GM12878 (cell line): ENCODE data around the gene NFATC1. TPM values are rescaled to one million over a fixed set of nuclear protein-coding genes. Genes with fewer than 3 reads are reported as not detected.

Source experiments
- ATAC-seq: fragments of 200-7000 bp; cut with Tn5 transposase; 3 replicates; pipeline ENCODE4 v1.9.1; 2020; ENCODE audit warnings: mild to moderate bottlenecking, moderate library complexity
- BruUV-seq: library from RNA; stranded (reverse); fragments of 400-500 nt; replicated peaks from 2 replicates; lab custom pipeline; 2021; lab: Mats Ljungman, UMichigan
- CTCF ChIA-PET: fragments of 300-600 bp; sonication (Branson Sonifier 250); formaldehyde crosslinking; extraction: SDS; loops from one replicate; lab custom pipeline; 2021; ENCODE audit warnings: inconsistent platforms; lab: Yijun Ruan, JAX
- POLR2A ChIA-PET: fragments of 350-600 bp; formaldehyde crosslinking; extraction: SDS; loops from one replicate; lab custom pipeline; 2021; ENCODE audit warnings: inconsistent platforms; lab: Charles Lee
- RAD21 ChIA-PET: fragments of 300-600 bp; sonication (Branson Sonifier 250); formaldehyde crosslinking; loops from one replicate; lab custom pipeline; 2023; ENCODE audit warnings: antibody characterized with exemption; ENCODE audit not compliant: unreplicated experiment; lab: Charles Lee
- SMC1A ChIA-PET: fragments of 300-600 bp; sonication (Branson Sonifier 250); formaldehyde crosslinking; loops from one replicate; lab custom pipeline; 2023; ENCODE audit not compliant: unreplicated experiment, uncharacterized antibody; lab: Charles Lee
- DNase-seq: peaks from one replicate; pipeline ENCODE4 v3.0.0-alpha.2; 2011; ENCODE audit warnings: low read depth, low spot score
- FAIRE-seq: peaks from 3 replicates; lab custom pipeline; 2011; peaks lifted over from hg19 to GRCh38; lab: Jason Lieb, UNC
- H2AFZ ChIP-seq: 2 replicates; pipeline ENCODE4 v1.6.0; 2011; ENCODE audit warnings: low read depth, low read length, control low read depth; ENCODE audit not compliant: control insufficient read depth
- H3K27ac ChIP-seq: 2 replicates; pipeline ENCODE4 v1.5.1; 2011; ENCODE audit warnings: control low read depth; ENCODE audit not compliant: control insufficient read depth, insufficient read depth
- H3K27me3 ChIP-seq, 2 experiments: replicated peaks in 1 of 2; 2 replicates each; pipeline versions ENCODE4 v1.6.0 to v1.6.1; 2011; ENCODE audit warnings: low read length in 1 of 2; ENCODE audit not compliant: control insufficient read depth in 2 of 2, insufficient read depth in 2 of 2
- H3K36me3 ChIP-seq, 2 experiments: 2 replicates each; pipeline ENCODE4 v1.5.1; 2011; ENCODE audit warnings: low read length in 1 of 2; ENCODE audit not compliant: control insufficient read depth in 2 of 2, insufficient read depth in 2 of 2
- H3K4me1 ChIP-seq: 2 replicates; pipeline ENCODE4 v1.6.1; 2011; ENCODE audit warnings: mild to moderate bottlenecking, low read length, moderate library complexity, mixed read lengths; ENCODE audit not compliant: control insufficient read depth, insufficient read depth
- H3K4me2 ChIP-seq: 2 replicates; pipeline ENCODE4 v1.6.0; 2011; ENCODE audit warnings: control low read depth; ENCODE audit not compliant: control insufficient read depth, insufficient read depth
- H3K4me3 ChIP-seq: fragments of 200-600 bp; sonication (generic); 2 replicates; pipeline ENCODE4 v1.5.1; 2016
- H3K79me2 ChIP-seq: 2 replicates; pipeline ENCODE4 v1.6.0; 2011; ENCODE audit warnings: low read length; ENCODE audit not compliant: control insufficient read depth, insufficient read depth
- H3K9ac ChIP-seq: 2 replicates; pipeline ENCODE4 v1.8.0; 2011; ENCODE audit warnings: low read length, control low read depth, mixed read lengths; ENCODE audit not compliant: control insufficient read depth, insufficient read depth
- H3K9me3 ChIP-seq: replicated peaks from 3 replicates; pipeline ENCODE4 v1.5.1; 2011; ENCODE audit warnings: mild to moderate bottlenecking, low read length; ENCODE audit not compliant: control insufficient read depth, insufficient read depth
- H4K20me1 ChIP-seq: 2 replicates; pipeline ENCODE4 v1.6.0; 2011; ENCODE audit not compliant: control insufficient read depth, insufficient read depth
- GATAD2B ChIP-seq: fragments of 450-650 bp; conservative IDR thresholded peaks from 2 replicates; pipeline ENCODE4 v1.6.1; 2017; ENCODE audit warnings: low read depth, mild to moderate bottlenecking, moderate library complexity
- MXI1 ChIP-seq: fragments of 150-350 bp; IDR thresholded peaks from 2 replicates; pipeline ENCODE4 v1.6.1; 2011; ENCODE audit warnings: low read depth, mild to moderate bottlenecking, inconsistent platforms, low read length, improper control_type of control experiment
- POLR2A ChIP-seq: IDR thresholded peaks from 2 replicates; pipeline ENCODE4 v1.6.1; 2011; ENCODE audit warnings: low read depth, mild to moderate bottlenecking, low read length
- POU2F2 ChIP-seq: IDR thresholded peaks from 3 replicates; pipeline ENCODE4 v1.6.1; 2011; ENCODE audit warnings: low read depth, mild to moderate bottlenecking, low read length, borderline replicate concordance
- RELA ChIP-seq: fragments of 450-650 bp; IDR thresholded peaks from 2 replicates; pipeline ENCODE4 v1.8.0; 2014; ENCODE audit warnings: borderline replicate concordance; ENCODE audit not compliant: partially characterized antibody
- RUNX3 ChIP-seq: IDR thresholded peaks from 2 replicates; pipeline ENCODE4 v1.6.1; 2012; ENCODE audit warnings: low read length, inconsistent platforms
- TBL1XR1 ChIP-seq: IDR thresholded peaks from 2 replicates; pipeline ENCODE4 v1.6.1; 2012; ENCODE audit warnings: low read depth, low read length, improper control_type of control experiment
- WRNIP1 ChIP-seq: IDR thresholded peaks from 2 replicates; pipeline ENCODE4 v1.6.1; 2011; ENCODE audit warnings: low read depth, low read length, improper control_type of control experiment, borderline replicate concordance
- WGBS: methylation state at CpG from one replicate; pipeline ENCODE4 v1.1.6; 2016; ENCODE audit warnings: low lambda C conversion rate; ENCODE audit not compliant: insufficient replicate concordance, insufficient coverage; ENCODE audit errors: missing lambda C conversion rate; 5-methylcytosine and 5-hydroxymethylcytosine counted together
- in situ Hi-C: fragments of 300-500 bp; cut with MboI; formaldehyde crosslinking; loops from 9 replicates; pipeline ENCODE4 v1.14.3; 2018; ENCODE audit warnings: mixed read lengths
- intact Hi-C: fragments of 100-400 bp; cut with micrococcal nuclease; formaldehyde crosslinking; loops from one replicate; pipeline ENCODE4 v1.14.2; 2022; ENCODE audit not compliant: unreplicated experiment
- polyA plus RNA-seq, 11 experiments: library from polyadenylated mRNA; depleted of rRNA in 4 of 11; unstranded in 6 of 11; stranded (reverse) in 5 of 11; fragments of >200 nt; fragmentation: Nextera tagmentation in 4 of 11; fragmentation: Illumina TruSeq in 1 of 11; extraction: Ambion mirVana in 4 of 11; extraction: Trizol in 1 of 11; gene quantifications; 1 replicate in 1 of 11; 2 replicates in 10 of 11; pipeline versions ENCODE4 v1.2.1 to v1.2.3, GENCODE V29; 2011 to 2016; ENCODE audit warnings: inconsistent platforms in 2 of 11, missing spikeins in 2 of 11, low read depth in 1 of 11
- total RNA-seq, 4 experiments: library from RNA; depleted of rRNA in 3 of 4; stranded (reverse); fragments of >200 nt in 3 of 4; fragmentation: Illumina TruSeq in 1 of 4; extraction: Trizol in 1 of 4; gene quantifications; 2 replicates each; pipeline versions ENCODE4 v1.2.1 to v1.2.3, GENCODE V29; 2013 to 2021
- TF ChIP-seq, protein P1 (sequence below): fragments of 450-650 bp; IDR thresholded peaks from 2 replicates; pipeline ENCODE4 v1.6.1; 2017; ENCODE audit warnings: low read depth, mild to moderate bottlenecking, moderate library complexity
- TF ChIP-seq, protein P2 (sequence below): IDR thresholded peaks from 2 replicates; pipeline ENCODE4 v1.6.1; 2011; ENCODE audit warnings: borderline replicate concordance, low read depth, mild to moderate bottlenecking, moderate library complexity, low read length; ENCODE audit not compliant: insufficient read depth, poor library complexity, severe bottlenecking
- TF ChIP-seq, protein P3 (sequence below): fragments of 450-650 bp; IDR thresholded peaks from 2 replicates; pipeline ENCODE4 v1.6.1; 2018; ENCODE audit warnings: mild to moderate bottlenecking, low read depth, moderate library complexity; ENCODE audit not compliant: partially characterized antibody
- TF ChIP-seq, protein P4 (sequence below): IDR thresholded peaks from 2 replicates; pipeline ENCODE4 v1.6.1; 2012; ENCODE audit warnings: low read depth, low read length, improper control_type of control experiment

NFATC1 gene
- total and polyA plus RNA-seq, 10 of the 15 experiments (the other 5 are each of a cell fraction or from before 2014, with no cell fraction given), result 0.84 to 20.8 (median 5.1) TPM

DNA sequence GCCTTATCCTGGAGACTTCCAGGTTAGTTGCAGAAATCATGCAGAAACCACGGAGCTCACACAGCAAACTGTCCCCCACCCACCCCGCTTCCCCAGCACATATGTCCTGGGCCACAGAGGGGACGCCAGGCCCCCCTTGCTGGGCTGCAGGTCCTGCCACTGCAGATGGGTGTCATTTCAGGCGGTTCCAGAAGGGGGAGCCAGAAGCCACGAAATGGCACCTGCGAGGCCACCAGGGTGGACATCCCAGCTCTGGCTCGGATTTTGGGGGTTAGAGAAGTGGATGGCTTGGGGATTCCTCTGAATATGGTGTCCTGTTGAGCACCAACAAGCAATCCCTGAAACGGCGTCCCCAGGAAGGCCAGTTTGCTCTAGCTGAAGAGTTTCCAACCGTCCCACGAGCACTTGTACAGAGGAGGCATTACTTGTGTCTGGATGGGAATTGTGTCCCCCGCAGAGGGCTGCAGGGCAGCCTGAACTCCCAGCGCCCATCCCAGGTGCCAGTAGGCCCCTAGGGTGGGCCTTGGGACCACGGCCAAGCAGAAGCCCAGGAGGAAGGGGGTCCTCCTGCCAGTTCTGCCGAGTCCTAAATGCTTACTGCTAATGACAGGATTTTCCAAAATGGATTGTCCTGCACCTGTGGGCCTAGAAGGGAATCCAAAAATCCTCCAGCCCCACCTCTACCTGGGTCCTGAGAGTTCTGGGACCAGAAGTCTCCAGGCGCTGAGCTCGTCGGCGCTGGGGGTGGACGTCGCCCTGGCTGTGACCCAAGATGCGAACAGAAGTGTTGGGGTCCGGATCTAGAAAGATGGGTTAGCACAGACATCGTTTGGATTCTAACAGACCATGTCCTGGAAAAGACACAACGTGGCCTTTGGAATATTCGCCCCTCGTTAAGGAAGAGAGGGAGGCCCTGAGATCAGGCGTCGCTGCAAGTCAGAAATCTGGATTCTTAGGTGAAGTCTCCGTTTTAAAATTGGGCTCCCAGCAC lies 14.6 kb upstream of the NFATC1 start (continued):
- TF ChIP-seq, protein P1, sequence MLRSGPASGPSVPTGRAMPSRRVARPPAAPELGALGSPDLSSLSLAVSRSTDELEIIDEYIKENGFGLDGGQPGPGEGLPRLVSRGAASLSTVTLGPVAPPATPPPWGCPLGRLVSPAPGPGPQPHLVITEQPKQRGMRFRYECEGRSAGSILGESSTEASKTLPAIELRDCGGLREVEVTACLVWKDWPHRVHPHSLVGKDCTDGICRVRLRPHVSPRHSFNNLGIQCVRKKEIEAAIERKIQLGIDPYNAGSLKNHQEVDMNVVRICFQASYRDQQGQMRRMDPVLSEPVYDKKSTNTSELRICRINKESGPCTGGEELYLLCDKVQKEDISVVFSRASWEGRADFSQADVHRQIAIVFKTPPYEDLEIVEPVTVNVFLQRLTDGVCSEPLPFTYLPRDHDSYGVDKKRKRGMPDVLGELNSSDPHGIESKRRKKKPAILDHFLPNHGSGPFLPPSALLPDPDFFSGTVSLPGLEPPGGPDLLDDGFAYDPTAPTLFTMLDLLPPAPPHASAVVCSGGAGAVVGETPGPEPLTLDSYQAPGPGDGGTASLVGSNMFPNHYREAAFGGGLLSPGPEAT, result no peak
- TF ChIP-seq, protein P2, sequence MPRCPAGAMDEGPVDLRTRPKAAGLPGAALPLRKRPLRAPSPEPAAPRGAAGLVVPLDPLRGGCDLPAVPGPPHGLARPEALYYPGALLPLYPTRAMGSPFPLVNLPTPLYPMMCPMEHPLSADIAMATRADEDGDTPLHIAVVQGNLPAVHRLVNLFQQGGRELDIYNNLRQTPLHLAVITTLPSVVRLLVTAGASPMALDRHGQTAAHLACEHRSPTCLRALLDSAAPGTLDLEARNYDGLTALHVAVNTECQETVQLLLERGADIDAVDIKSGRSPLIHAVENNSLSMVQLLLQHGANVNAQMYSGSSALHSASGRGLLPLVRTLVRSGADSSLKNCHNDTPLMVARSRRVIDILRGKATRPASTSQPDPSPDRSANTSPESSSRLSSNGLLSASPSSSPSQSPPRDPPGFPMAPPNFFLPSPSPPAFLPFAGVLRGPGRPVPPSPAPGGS, result peak; percentile 9
- TF ChIP-seq, all 136 proteins: peak for 7

DNA sequence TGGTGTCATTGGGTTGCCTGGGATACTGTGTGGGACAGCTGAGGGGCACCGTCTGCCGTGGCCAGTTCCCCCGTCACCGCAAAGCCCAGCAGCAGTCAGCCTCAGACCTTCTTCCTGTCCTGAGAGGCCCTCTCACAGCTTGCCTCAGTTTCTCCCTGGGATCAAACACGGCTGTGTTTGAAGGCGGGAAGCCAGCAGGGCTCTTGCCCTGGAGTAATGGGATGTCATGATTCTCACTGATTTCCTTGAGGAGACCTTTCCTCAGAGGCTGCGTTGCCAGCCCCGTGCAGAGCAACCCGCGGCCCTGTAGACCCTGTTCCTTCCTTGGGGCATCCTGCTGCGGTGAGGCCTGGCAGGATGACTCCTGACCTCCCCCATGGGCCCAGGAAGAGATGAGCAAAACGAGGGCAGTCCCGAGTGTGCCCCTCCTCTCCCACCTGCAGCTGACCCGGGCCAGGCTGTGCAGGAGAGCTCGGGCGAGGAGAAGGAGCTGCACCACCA lies 13.9 kb upstream of the NFATC1 start:
- ChIA-PET CTCF (interaction anchor here (0.6 to 6.4 kb wide), 8 partner anchors 9 to 321 kb away, joined by 3 to 48 read pairs (median 13); no protein-coding TSS in a partner anchor), POLR2A (interaction anchor here (1.6 kb wide), 1 partner anchor 145 kb away, joined by 3 read pairs; no protein-coding TSS in a partner anchor), SMC1A (interaction anchor here (0.7 to 3.0 kb wide), 2 partner anchors 9 to 148 kb away, joined by 6 to 14 read pairs; no protein-coding TSS in a partner anchor), RAD21 (interaction anchor here (1.1 to 2.0 kb wide), 3 partner anchors 16 to 242 kb away, joined by 3 to 5 read pairs (median 4); no protein-coding TSS in a partner anchor)
- no peak overlapping the region for H3K4me3 ChIP-seq
- WGBS, result 68% methylated on average over 16 of the region's 16 CpGs
- no TSS peak for BruUV-seq
- no peaks in the 10 kb centered on the region for H3K27me3 ChIP-seq
- no peak for ATAC-seq
- peaks cover 0 to 6% of the 10 kb centered on the region in 2 experiments; a peak in 2 of 4 replicates for H3K36me3 ChIP-seq
- H3K79me2 ChIP-seq, result no peaks in the 10 kb centered on the region
- FAIRE-seq, result no peak
- no peak overlapping the region for H2AFZ ChIP-seq
- H3K9me3 ChIP-seq, result no peaks in the 10 kb centered on the region
- H3K4me1 ChIP-seq, result no peaks in the 10 kb centered on the region
- no peak overlapping the region for H3K4me2 ChIP-seq
- no peaks in the 10 kb centered on the region for H4K20me1 ChIP-seq
- in situ Hi-C loops, result no loop called here
- intact Hi-C loops, result loop anchor here (1.0 kb wide), 1 partner anchor 146 kb away; no protein-coding TSS in a partner anchor
- H3K27ac ChIP-seq, result no peak overlapping the region
- no peak overlapping the region for H3K9ac ChIP-seq
- DNase-seq, result no peak
- TF ChIP-seq RELA, result no peak
- no peak for TF ChIP-seq POU2F2
- no peak for TF ChIP-seq RUNX3
- no peak for TF ChIP-seq TBL1XR1
- no peak for TF ChIP-seq WRNIP1
- TF ChIP-seq, protein P3, sequence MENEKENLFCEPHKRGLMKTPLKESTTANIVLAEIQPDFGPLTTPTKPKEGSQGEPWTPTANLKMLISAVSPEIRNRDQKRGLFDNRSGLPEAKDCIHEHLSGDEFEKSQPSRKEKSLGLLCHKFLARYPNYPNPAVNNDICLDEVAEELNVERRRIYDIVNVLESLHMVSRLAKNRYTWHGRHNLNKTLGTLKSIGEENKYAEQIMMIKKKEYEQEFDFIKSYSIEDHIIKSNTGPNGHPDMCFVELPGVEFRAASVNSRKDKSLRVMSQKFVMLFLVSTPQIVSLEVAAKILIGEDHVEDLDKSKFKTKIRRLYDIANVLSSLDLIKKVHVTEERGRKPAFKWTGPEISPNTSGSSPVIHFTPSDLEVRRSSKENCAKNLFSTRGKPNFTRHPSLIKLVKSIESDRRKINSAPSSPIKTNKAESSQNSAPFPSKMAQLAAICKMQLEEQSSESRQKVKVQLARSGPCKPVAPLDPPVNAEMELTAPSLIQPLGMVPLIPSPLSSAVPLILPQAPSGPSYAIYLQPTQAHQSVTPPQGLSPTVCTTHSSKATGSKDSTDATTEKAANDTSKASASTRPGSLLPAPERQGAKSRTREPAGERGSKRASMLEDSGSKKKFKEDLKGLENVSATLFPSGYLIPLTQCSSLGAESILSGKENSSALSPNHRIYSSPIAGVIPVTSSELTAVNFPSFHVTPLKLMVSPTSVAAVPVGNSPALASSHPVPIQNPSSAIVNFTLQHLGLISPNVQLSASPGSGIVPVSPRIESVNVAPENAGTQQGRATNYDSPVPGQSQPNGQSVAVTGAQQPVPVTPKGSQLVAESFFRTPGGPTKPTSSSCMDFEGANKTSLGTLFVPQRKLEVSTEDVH, result no peak
- TF ChIP-seq MXI1, result no peak
- TF ChIP-seq POLR2A, result no peak
- no peak for TF ChIP-seq GATAD2B
- TF ChIP-seq, protein P4, sequence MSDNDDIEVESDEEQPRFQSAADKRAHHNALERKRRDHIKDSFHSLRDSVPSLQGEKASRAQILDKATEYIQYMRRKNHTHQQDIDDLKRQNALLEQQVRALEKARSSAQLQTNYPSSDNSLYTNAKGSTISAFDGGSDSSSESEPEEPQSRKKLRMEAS, result no peak
